ENCODE measurements around the gene GPR15LG. TPM values are rescaled to one million over a fixed set of nuclear protein-coding genes. Genes with fewer than 3 reads are reported as not detected.

GPR15LG gene
- total and polyA plus RNA-seq, 2 experiments from 2014 or later, result not detected

- Histone ChIP-seq H3K9me3 (ENCODE audit: low read depth) (no peaks in the 10 kb centered on the region), H3K27ac (no peak overlapping the region), H3K36me3 (no peaks in the 10 kb centered on the region), H3K4me1 (ENCODE audit: low read depth) (no peaks in the 10 kb centered on the region), H3K4me3 (no peak overlapping the region), H3K27me3 (peaks cover 5% of the 10 kb centered on the region)
- TF ChIP-seq CTCF (IDR thresholded peaks at IDR 0.05; ENCODE audit: low read depth, low read length), result no peak
- DNase-seq (ENCODE audit: low read depth in 1 of 2, low spot score in 1 of 2), result no peak
These were observed 12.1 kb downstream of the GPR15LG start for GRCh38 chr10:84185526-84186175.

- peaks cover 36% of the 10 kb centered on the region for H3K27me3 ChIP-seq
- no peaks in the 10 kb centered on the region for H3K9me3 ChIP-seq (ENCODE audit: low read depth)
- H3K27ac ChIP-seq, result no peak overlapping the region
- no peak for DNase-seq (ENCODE audit: low read depth in 1 of 2, low spot score in 1 of 2)
- no peak for TF ChIP-seq CTCF (IDR thresholded peaks at IDR 0.05; ENCODE audit: low read depth, low read length)
- H3K4me1 ChIP-seq (ENCODE audit: low read depth), result no peaks in the 10 kb centered on the region
- H3K4me3 ChIP-seq, result no peak overlapping the region
- no peaks in the 10 kb centered on the region for H3K36me3 ChIP-seq
These were observed 15.2 kb downstream of the GPR15LG start for GRCh38 chr10:84188815-84189214.

GRCh38 chr10:84190621-84191020 is 17.0 kb downstream of the GPR15LG start:
- Histone ChIP-seq H3K4me1 (ENCODE audit: low read depth) (no peaks in the 10 kb centered on the region), H3K4me3 (no peak overlapping the region), H3K27ac (no peak overlapping the region), H3K36me3 (no peaks in the 10 kb centered on the region), H3K27me3 (peaks cover 54% of the 10 kb centered on the region), H3K9me3 (ENCODE audit: low read depth) (no peaks in the 10 kb centered on the region)
- DNase-seq (ENCODE audit: low read depth in 1 of 2, low spot score in 1 of 2), result no peak
- TF ChIP-seq CTCF (IDR thresholded peaks at IDR 0.05; ENCODE audit: low read depth, low read length), result no peak

GRCh38 chr10:84191106-84191505 is 17.5 kb downstream of the GPR15LG start:
- no peak for DNase-seq (ENCODE audit: low read depth in 1 of 2, low spot score in 1 of 2)
- peaks cover 59% of the 10 kb centered on the region for H3K27me3 ChIP-seq
- no peaks in the 10 kb centered on the region for H3K9me3 ChIP-seq (ENCODE audit: low read depth)
- H3K27ac ChIP-seq, result no peak overlapping the region
- H3K36me3 ChIP-seq, result no peaks in the 10 kb centered on the region
- TF ChIP-seq CTCF (IDR thresholded peaks at IDR 0.05; ENCODE audit: low read depth, low read length), result no peak
- no peak overlapping the region for H3K4me3 ChIP-seq
- H3K4me1 ChIP-seq (ENCODE audit: low read depth), result no peaks in the 10 kb centered on the region

- Histone ChIP-seq H3K27me3 (peaks cover 81% of the 10 kb centered on the region), H3K4me3 (no peak overlapping the region), H3K27ac (no peak overlapping the region), H3K9me3 (ENCODE audit: low read depth) (no peaks in the 10 kb centered on the region), H3K4me1 (ENCODE audit: low read depth) (no peaks in the 10 kb centered on the region), H3K36me3 (no peaks in the 10 kb centered on the region)
- no peak for DNase-seq (ENCODE audit: low read depth in 1 of 2, low spot score in 1 of 2)
- no peak for TF ChIP-seq CTCF (IDR thresholded peaks at IDR 0.05; ENCODE audit: low read depth, low read length)
These were observed 19.7 kb downstream of the GPR15LG start for GRCh38 chr10:84193327-84193726.
